HT1080 (cell line): ENCODE measurements around the gene ARHGEF1. TPM values are rescaled to one million over a fixed set of nuclear protein-coding genes. Genes with fewer than 3 reads are reported as not detected.
A peak's percentile ranks its signal among the peaks of the same experiment; 100 is the strongest.
"Not testable (repeated sequence)": the region's sequence is repeated elsewhere in the genome, so short reads cannot be mapped to it uniquely, and the experiment has no call there.

Source experiments
- DNase-seq: peaks from one replicate; pipeline ENCODE4 v3.0.0-alpha.2; 2015; ENCODE audit warnings: low read depth
- total RNA-seq: library from RNA; depleted of rRNA; stranded (reverse); fragments of >200 nt; shearing (Covaris generic); gene quantifications from 2 replicates; pipeline ENCODE4 v1.2.3, GENCODE V29; 2014

ARHGEF1 gene
- total RNA-seq, 1 experiment from 2014 or later, result 100 TPM

- DNase-seq, result no peak
Observed at GRCh38 chr19:41862445-41862986, 20.5 kb upstream of the ARHGEF1 start.

- DNase-seq, result no peak
Observed at GRCh38 chr19:41863209-41863931, 19.6 kb upstream of the ARHGEF1 start.

GRCh38 chr19:41864374-41864773 is 18.6 kb upstream of the ARHGEF1 start:
- no peak for DNase-seq

GRCh38 chr19:41866284-41866683 is 16.7 kb upstream of the ARHGEF1 start:
- no peak for DNase-seq

GRCh38 chr19:41868120-41868988 is 14.6 kb upstream of the ARHGEF1 start:
- DNase-seq, result no peak

- no peak for DNase-seq
Observed at GRCh38 chr19:41868989-41869300, 14.0 kb upstream of the ARHGEF1 start.

GRCh38 chr19:41869374-41869955 is 13.5 kb upstream of the ARHGEF1 start:
- DNase-seq, result no peak

DNA sequence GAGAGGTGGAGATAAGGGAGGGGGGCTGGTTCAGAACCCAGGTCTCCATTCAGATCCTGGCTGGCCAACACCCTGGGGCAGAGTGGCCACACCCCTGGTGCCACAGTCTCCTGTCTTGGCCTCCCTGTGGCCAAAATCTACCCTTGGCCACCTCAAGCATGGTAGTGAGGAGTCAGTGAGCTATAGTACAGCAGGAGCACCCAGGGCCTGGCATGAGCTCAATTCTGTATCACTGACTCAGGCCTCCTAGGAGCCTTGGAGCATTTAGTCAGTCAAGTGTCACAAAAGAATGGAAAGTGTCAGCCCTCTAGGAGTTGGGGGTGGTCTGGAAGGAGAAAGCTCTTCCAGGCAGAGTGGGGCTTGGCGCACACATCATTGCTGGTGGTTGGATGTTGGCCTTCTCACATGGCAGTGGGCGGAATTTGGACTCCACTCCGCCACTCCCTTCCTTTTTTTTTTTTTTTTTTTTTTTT is 12.5 kb upstream of the ARHGEF1 start:
- peak; percentile 67 for DNase-seq

DNA sequence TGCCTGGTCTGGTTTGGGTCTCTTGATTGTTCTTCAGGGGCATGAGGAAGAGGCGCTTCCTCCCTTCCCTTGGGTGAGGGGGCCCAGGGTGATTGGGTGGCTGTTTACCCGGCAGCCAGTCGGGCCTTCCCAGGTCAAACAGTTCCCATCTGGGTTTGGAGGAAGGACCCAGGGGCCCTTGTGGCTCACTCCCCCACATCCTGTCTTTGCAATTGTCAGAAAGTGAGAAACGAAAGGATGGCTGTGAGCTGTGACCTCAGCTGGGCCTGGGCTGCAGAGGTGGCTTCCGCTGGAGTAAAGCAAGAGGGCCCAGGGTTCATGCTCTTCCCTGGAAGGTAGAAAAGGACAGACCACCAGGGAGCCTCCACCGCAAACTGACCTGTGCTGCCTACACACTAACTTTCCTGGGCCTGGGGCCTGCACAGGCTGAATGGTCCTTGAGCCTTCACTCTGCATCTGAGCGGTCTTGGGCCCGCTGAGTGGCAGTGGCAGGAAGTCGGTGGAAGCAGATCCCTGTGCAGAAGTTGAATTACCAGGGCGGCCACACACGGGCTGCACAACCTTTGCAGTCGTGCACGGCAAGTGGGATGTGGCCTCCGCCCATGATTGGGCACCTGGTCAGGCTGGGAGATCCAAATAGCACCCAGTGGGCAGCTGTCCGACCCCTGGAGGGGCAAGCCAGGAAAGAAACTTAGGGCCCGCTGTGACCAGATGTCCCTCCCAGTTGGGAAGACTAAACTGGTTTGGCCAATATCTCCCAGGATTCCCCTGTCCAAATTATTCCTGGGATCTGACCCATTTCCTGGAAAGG is 11.2 kb upstream of the ARHGEF1 start:
- DNase-seq, result no peak

DNA sequence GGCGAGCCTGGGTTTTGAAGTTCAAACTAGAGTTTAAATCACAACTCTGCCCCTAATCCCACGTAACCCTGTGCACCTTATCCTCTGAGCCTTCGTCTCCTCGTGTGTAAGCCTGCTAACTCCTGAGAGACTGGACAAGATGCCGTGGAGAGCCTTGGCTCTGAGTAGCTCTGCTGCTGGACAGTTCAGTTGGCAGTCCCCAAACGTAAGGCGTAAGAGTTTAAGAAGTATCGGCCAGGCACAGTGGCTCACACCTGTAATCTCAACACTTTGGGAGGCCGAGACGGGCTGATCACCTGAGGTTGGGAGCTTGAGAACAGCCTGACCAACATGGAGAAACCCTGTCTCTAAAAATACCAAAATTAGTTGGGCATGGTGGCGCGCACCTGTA is 10.6 kb upstream of the ARHGEF1 start:
- DNase-seq, result no peak

GRCh38 chr19:41872775-41873647 is 10.0 kb upstream of the ARHGEF1 start:
- peak; percentile 82 for DNase-seq

- DNase-seq, result not testable (repeated sequence)
Observed at GRCh38 chr19:41875973-41876372, 7.0 kb upstream of the ARHGEF1 start.

DNA sequence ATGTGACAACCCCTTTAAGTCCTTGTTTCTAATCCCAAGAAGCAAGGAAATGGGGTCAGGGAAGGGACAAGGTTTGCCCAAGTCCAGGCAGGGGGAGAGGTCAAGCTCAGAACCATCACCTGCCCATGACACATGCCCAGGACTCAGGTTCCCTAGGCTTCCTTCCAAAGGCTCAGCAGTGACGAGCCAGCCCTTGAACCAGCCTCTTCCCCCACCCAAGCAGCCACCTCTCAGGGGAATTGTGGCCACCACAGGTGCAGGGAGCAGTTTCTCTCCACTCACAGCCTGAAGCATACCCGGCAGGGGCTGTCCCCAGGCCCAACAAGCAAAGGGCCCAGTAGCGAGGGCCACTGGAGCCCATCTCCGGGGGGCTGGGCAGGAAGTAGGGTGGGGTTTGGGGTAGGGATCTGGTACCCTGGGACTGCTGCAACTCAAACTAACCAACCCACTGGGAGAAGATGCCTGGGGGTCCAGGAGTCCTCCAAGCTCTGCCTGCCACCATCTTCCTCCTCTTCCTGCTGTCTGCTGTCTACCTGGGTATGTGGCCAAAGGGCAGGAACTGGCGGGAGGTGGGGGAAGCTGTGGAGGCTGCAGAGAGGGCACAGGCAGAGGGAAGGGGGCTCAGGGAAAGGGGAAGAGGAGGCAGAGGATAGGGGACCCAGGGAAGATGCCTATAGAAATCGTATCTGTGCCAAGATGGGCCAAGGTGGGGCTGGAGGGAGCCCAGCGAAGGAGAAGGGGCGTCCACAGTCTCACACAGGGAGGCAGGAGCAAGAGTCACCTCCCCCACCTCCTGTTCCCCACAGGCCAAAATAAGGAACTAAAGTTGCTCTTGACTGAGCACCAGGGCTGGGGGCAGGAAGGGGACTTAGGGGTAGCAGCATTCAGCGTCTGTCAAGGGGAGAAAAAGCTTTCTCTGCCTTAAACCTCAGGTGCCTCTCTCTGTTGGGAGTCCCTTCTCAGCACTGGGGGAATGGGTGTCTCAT is 5.8 kb upstream of the ARHGEF1 start, which contains the start of gene CD79A:
Gene CD79A (plus strand): TSS at position 433 of the 986 bp plus-strand sequence. CDS start 26 bp downstream, at position 459.
- no peak for DNase-seq

GRCh38 chr19:41877916-41878905 is 4.8 kb upstream of the ARHGEF1 start:
- DNase-seq, result no peak

GRCh38 chr19:41879080-41879479 is 3.9 kb upstream of the ARHGEF1 start:
- no peak for DNase-seq

- DNase-seq, result no peak
Observed at GRCh38 chr19:41879670-41880328, 3.2 kb upstream of the ARHGEF1 start.

DNA sequence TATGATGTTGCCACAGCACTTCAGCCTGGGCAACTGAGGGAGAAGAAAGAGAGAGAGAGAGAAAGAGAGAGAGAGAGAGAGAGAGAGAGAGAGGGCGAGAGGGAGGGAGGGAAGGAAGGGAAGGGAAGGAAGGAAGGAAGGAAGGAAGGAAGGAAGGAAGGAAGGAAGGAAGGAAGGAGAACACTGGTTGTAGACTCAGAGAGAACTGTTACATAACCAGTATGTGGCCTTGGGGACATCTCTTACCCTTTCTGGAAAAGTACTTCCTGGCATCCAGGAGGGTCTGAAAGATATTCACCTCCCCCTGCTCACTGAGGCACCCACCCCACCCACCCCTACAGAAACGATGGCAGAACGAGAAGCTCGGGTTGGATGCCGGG is 2.7 kb upstream of the ARHGEF1 start:
- DNase-seq, result no peak
